Measurements from ENCODE around the gene TRERF1.

The TRERF1 gene

DNA sequence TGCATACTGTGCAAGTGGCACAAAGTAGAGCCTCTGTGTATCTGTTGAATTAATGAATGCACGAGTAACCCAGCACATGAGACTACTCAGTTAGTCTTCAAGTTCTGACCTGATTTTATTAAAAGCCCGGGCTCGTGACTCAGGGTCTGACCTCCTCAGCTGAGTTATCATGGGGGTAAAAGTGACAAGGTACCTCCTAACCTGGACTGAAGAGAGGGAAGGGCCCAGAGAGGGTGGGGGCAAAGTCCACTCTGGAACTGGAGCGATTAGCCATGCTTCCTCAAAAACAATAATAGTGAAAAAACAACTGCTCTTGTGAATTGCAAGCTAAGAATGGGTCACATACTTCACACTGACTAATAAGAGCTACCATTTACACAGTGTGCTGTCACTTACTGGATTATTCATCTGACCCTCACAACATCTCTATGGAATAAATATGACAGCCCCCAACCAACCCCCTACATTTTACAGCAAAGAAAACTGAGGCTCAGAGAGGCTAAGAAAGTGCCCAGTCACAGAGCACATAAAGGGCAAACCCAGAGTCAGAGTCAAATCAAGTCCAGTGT is 26.7 kb downstream of the TRERF1 start:
- in situ Hi-C loops (cut with MboI; ENCODE audit: low sequenced_read_pairs) = no loop called here

DNA sequence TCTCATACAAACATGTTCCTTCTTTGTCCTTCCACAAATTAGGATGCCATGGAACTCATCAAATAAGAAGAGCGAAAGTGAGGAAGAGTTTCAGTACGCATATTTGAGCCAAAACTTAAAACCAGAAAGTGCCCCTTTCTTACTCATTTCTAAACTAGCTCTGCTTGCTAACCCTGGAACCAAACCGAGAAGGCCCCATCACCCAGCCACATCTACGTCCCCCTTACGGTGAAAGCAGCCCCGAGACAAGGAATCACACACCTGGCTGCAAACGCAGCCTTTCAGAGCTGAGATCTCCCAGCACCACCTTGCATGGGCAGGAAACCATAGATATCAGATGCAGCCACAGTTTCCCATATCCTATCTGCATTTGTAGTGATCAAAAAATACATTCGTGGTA is 28.5 kb downstream of the TRERF1 start:
- in situ Hi-C loops (cut with MboI; ENCODE audit: low sequenced_read_pairs) = no loop called here

DNA sequence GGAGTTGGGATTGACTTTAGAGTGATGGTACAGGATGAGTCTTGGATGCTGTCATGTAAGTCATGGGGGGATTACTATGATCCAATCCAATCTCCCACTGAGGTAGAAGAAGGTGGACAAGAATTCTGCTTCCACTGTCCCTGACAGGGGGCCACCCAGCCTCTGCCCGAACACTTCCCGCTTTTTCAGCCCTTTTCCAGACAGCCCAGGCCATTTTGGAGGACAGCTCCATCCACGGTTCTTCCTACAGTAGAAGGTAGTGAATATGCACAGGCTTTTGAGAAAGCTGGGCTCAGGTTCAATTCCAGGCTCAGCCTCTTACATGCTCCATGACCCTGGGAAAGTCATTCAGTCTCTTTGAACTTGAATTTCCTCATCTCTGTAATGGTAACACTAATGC is 31.0 kb downstream of the TRERF1 start:
- in situ Hi-C loops (cut with MboI; ENCODE audit: low sequenced_read_pairs) = no loop called here

DNA sequence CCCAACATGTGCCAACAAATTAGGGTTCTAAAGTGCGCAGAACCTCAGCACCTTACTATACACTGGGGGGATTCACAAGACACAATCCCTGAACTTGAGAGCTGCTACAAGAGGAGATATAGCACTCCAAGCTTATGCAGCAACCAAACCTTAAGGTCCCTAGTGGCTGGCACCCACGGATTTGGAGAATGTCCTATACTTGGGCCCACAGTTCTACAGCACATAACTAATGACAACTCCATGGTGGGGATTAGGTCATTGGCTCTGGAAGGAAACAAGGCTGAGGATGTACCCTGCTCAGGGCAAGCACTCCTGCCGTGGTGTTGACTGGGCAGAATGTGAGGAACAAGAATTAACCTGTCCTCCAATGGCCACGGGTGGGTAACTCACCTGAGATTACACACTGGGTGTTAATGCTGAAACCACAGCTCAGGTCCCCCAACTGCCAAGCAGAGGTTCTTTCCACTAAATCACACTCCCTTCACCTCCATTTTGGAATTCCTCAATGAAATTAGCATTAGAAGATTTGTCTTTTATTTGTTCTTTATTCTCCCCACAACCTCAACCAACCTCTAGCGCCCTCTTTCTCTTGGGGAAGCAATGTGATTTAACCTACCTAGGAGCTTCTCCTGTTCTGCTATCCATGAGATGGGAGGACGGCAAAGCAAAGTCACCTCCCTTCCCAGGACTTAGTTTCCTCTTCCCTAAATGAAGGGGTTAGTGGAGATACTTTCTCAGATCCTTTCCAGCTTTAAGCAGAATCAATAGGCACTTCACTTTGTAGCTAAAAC is 32.0 kb downstream of the TRERF1 start:
- in situ Hi-C loops (cut with MboI; ENCODE audit: low sequenced_read_pairs) = no loop called here

DNA sequence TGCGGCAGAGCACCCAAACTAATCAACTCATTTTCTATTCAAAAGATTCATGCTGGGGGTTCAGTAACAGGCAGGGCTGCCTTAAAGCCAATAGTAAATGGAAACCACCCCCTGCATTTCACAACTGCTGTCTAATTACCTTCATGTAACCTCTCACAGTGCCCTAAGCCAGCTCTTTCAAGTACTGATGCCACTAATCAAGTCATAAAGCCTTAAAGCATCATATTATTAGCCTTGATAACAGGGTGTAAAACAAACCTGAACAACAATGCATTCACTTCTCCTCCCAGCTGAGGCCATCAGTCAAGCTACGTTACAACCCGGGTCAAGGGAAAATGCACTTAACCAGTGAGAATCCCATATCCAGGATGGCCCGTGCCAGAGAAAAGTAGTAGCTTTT is 33.0 kb downstream of the TRERF1 start:
- in situ Hi-C loops (cut with MboI; ENCODE audit: low sequenced_read_pairs) = no loop called here

DNA sequence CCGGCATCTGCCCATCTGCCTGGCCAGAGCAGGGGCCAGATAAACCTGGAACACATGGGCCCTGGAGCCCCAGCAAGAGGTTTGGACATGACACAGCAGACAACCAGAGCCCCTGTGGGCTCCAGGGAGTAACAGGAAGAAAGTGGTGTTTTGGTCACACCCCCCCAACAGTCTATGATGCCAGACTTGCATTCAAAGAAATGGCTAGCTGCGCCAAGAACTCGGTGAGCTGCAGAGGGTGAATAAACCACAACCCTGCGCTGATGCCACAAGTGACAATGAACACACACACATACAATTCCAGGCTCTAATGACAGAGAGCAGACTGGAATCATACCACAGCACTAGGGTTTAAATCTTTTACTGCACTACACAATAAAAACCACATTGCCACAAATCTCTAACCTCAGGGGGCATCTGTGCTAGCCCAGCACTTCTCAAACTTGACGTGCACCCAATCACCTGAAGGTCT is 34.0 kb downstream of the TRERF1 start:
- in situ Hi-C loops (cut with MboI; ENCODE audit: low sequenced_read_pairs) = no loop called here

DNA sequence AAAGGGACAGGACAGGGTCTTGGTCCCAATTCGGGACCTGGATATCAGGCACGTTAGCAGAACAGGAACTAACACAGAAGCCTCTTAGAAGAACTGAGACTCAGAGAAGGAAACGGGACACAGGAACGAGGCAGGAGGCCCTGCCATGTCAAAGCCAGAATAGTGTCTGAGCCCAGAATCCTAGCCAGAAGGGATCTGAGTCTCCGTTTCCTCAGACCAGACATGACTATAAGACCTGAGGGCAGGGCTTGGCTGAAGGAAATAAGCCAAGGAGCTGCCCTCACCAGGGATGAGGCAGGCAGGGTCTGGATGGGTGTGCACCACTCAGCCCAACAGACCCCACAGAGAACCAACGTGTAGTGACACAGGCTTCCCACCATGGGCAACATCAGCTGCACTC is 40.3 kb downstream of the TRERF1 start:
- in situ Hi-C loops (cut with MboI; ENCODE audit: low sequenced_read_pairs) = no loop called here

DNA sequence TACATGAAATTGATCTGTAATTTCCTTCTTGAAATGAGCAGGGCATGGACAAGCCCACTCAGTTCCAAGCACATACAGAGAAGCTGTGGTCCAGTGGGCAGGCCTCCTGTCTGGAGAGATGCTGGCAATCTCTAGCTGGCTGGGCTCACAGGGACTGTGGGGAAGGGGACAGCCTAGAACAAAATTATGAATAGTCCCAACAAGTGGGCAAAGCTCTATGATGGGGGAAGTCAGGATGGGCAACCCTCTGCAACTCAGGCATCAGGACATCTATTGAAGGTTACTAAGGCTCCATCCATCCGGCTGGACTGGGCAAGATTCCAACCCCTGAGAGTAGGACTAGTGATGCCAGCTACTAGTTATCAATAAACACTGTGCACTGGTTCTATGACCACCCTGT is 40.9 kb downstream of the TRERF1 start:
- in situ Hi-C loops (cut with MboI; ENCODE audit: low sequenced_read_pairs) = no loop called here

DNA sequence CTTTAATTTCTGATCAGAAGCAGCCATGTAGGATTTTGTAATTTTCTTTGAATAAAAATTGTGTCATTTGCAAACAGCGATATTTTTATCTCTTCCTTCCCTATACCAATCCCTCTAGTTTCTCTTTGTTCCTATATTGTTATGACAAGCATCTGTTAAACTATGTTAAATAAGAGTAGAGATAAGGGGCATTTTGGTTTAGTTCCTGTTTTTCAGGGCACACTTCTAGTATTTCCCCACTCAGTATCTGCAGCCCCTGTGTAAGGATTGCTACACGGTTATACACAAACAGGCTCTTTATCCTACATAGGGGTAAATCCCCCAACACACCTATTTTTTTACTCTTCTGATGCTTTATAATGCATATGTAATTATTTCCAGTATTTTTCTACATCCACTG is 42.1 kb downstream of the TRERF1 start:
- in situ Hi-C loops (cut with MboI; ENCODE audit: low sequenced_read_pairs) = no loop called here

DNA sequence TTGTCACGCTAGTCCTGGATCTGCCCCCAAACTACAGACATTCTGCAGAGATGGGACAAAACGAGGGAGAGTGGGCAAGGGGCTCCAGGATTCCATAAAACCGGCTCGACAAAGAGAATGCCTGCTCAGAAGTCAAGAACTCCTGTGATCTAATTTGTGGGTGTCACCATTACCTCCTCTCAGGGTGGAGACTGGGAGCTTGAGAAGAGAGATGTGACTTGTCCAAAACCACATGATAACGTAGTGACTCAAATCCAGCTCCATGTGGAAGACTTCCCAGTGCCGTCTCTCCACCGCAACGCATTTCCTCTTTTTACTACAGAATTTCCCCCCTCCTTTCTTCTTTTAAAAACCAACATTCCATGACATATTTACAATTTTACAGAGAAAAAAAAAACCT is 44.3 kb downstream of the TRERF1 start:
- in situ Hi-C loops (cut with MboI; ENCODE audit: low sequenced_read_pairs) = no loop called here

DNA sequence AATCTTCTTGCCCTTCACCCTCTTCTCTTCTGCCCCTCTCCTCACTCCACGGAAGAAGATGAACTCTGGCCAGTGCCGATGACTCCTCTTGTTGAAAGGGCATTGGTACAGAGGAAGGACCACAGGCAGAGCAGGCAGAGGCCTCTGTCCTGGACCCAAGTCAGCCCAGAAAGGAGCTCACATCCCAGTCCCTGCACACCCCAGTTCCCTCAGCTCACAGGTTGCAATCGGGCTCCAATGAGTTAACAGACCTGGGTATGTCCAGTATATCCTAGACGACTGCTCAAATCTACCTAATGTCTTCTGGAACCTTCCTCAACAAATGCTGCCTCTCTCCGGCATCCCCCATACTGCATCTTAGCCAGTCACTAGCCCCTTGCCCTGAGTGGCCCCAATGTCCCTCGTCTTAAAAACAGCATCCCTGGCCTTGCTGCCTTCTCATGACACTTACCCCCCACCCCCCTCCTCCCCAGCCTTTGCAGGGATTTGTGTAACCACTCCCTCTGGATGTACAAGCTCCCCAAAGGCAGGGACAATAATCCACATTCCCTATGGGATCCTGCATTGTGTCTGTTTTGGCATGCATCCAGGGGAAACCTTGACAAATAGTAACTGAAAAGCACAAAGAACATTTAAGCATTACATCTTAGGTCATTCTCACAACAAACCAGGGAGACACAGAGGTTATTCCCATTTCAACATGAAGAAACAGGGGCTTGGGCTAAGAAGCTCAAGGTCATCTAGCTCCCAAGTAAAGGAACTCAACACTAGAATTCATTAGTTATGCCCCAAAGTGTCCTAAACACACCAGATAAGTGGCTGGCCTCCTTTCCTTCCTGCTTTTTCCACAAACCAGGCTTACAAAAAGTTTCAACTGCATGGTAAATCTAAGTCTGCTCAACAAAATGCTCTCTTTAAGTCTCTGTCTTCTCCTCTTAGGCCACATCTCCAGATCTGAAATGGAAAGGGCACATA is 45.1 kb downstream of the TRERF1 start:
- in situ Hi-C loops (cut with MboI; ENCODE audit: low sequenced_read_pairs) = no loop called here

DNA sequence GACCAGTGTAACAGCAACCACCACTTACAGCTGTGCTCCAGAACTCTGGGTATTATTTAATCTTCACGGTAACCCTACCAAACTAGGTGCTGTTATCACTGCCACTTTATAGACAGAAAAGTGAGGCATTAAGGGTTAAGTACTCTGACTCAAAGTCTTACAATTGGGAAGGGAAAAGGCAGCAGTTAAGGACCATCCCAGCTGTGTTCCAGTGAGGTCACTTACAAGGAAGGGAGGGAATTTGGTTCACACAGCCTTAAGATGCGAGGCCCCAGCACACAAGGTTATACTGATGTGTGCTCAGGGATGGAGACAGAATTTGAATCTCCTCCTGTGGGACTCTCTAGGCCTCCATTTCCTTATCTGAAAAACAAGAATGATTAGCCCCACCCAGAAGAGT is 46.7 kb downstream of the TRERF1 start:
- in situ Hi-C loops (cut with MboI; ENCODE audit: low sequenced_read_pairs) = no loop called here

DNA sequence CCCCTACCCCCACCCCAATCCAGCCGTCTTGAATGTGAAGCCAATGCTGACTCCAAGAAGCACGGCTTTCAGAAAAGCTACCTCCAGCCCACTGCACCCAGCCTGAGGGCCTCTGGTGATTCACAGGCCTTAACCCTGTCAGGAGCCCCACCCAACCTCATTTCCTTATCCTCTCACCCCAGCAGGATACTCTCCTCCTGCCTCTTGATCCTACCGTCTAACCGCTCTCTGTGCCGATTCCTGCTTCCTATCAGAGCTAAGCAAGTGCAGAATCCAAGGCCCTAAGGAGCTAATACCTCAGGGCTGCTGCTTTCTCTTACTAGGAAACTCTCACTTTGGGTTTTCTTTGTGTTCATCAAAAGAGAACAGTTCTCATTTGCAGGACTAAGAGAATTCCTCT is 47.2 kb downstream of the TRERF1 start:
- in situ Hi-C loops (cut with MboI; ENCODE audit: low sequenced_read_pairs) = no loop called here

DNA sequence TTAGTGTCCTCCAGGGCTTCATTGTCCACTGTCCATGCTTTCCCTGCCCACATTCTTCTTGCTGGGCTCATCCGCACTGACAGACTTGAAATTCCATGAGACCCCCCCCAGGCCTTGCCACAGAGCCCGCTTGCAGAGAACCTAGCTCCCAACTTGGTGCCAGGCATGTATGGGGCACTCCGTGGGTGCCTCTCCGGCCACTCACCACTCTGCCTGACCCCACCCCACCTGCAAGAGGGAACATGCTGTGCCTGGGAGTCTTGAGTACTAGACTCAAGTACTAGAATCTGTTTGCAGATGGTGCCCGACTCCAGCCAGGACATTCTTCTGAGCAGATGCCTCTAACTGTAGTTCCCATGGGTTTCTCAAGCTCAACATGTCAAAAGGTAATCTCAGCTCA is 47.9 kb downstream of the TRERF1 start:
- in situ Hi-C loops (cut with MboI; ENCODE audit: low sequenced_read_pairs) = no loop called here

DNA sequence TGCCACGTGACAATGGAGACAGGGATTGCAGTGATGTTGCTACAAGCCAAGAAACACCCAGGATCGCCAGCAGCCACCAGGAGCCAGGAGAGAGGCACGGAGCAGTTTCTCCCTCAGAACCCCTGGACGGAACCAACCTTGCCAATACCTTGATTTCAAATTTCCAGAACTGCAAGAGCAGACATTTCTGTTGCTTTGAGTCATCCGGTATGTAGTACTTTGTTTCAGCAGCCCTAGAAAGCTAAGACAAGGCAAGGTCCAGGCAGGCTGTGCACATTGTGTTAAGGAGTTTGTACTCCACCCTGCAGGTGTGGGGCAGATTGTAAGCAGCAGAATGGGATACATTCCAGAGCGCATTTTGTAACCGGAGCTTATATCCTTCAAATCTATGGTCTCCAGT is 48.3 kb downstream of the TRERF1 start:
- in situ Hi-C loops (cut with MboI; ENCODE audit: low sequenced_read_pairs) = no loop called here

DNA sequence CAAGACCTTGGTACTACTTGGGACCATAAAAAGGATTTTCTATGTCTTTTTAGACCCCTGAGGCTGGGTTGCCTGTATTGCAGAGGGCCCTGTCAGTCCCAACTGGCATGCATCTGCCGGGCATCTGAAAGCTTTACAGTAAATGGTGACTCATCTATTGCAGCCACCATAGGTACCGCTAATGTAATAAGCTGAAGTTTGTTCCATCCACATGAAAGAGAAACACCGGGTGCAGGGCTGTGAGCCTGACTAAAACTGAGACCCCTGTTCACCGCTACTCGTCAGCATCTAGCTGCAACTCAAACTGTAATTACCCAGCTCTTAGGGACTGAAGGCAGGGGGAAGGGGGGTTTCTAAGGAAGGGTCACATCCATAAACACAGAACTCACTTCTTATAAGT is 49.5 kb downstream of the TRERF1 start:
- in situ Hi-C loops (cut with MboI; ENCODE audit: low sequenced_read_pairs) = no loop called here

DNA sequence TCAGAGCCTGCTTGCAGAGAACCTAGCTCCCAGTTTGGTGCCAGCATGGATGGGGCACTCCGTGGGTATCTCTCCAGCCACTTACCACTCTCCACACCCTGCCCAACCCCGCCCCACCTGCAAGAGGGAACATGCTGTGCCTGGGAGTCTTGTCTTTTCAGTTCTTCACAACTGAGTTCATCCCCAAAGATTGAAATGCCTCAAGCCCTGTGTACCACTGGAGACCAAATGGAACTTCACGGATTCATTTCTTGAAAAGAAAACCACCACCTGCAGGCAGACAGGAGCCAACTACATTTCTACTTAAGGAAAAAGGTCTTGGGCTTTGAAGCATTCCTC is 50.1 kb downstream of the TRERF1 start:
- in situ Hi-C loops (cut with MboI; ENCODE audit: low sequenced_read_pairs) = no loop called here

DNA sequence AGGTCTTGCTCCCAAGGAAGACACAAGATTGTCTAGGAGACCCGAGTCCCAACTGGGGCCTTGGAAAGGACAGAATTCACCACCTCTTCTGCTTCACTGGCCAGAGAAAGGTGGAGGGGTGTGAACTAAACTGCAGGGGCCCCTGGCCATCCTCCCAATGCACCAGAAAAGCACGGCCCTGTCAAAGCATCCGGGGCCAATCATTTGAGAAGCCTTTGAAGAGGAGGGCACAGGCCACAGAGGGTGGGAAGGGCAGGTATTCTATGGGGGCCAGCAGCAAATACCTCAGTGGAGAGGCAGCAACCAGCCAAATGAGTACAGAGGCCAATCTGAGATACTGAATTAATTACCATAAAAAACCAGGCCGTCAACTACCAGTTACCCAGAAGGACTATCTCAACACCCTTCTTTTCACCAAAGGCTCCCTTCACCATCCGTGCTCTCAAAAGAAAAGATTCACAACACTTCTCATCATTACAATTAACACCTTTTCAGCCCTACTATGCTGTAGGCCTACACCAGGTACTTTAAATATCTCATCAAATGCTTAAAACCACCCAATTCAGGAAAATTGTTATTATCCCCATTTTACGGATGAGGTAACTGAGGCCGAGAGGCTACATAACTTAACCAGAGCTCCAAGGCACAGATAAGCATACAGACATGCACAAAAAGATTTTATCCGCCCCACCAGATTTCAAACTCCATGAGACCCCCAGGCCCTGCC is 50.7 kb downstream of the TRERF1 start:
- in situ Hi-C loops (cut with MboI; ENCODE audit: low sequenced_read_pairs) = no loop called here

DNA sequence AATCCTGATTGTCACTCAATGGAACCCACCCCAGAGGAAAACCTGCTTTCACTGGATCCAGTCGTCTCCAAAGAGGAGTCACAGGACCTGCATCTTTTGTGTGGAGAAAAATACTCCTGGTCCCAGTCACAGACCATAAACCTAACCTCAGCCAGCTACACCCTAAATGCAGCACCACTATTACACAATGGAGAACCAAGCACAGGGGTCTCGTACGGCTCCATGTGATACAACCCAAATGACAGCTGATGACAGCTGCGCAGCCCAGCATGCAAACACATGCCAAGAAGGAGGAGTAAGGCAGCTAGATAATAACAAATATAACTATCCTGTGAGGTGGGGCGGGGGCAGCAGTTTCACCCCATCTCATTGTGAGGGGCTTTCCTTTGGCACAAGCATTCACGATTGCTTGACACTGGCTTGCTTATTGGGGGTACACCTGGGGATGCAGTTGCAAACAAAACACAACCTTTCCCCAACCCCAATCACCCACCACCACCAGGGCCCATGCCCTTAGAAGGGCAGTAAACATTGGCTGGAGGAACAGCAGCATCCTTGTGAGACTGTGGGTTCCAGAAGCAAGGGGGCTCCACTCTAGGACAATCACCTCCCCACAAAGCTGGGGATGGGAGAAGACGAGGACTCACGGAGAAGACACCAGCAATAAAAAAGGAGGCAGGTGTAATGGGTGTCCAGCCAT is 51.5 kb downstream of the TRERF1 start:
- in situ Hi-C loops (cut with MboI; ENCODE audit: low sequenced_read_pairs) = no loop called here

DNA sequence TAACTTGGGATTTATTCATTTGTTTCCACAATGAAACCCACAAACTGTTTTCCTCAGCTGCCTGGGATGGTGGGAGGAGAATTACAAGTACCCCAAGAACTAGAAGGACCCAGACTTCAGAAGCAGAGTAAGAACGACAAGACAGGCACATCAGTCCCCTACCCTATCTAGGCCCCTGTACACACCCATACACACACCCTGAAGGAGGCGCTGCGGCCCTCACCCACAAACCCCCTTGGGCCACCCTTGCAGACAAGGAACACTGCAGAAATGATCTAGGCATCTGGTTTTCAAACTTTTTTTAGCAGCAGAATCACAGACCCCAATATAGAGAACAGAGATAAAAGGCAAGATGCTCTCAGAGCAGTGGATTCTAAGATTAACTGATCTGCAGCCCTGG is 55.0 kb downstream of the TRERF1 start:
- in situ Hi-C loops (cut with MboI; ENCODE audit: low sequenced_read_pairs) = no loop called here

All from HL-60/S4 (cell line).